Nephron progenitor cell (in vitro differentiated cells): ENCODE results near the gene ITGB2.
"Not testable (repeated sequence)": the region's sequence is repeated elsewhere in the genome, so short reads cannot be mapped to it uniquely, and the experiment has no call there.

Experiments used
- DNase-seq: peaks from one replicate; pipeline ENCODE4 v3.0.0; 2021
- H3K27ac Mint-ChIP-seq: 2 replicates; pipeline ENCODE4 v1.8.0; 2021; ENCODE audit warnings: mild to moderate bottlenecking, moderate library complexity, mixed read lengths
- H3K27me3 Mint-ChIP-seq: 2 replicates; pipeline ENCODE4 v1.8.0; 2021; ENCODE audit warnings: mild to moderate bottlenecking, low read depth, mixed read lengths; ENCODE audit not compliant: poor library complexity
- H3K36me3 Mint-ChIP-seq: 2 replicates; pipeline ENCODE4 v1.8.0; 2021; ENCODE audit warnings: low read depth, mixed read lengths
- H3K4me1 Mint-ChIP-seq: 2 replicates; pipeline ENCODE4 v1.8.0; 2021; ENCODE audit warnings: mixed read lengths
- H3K4me3 Mint-ChIP-seq: 2 replicates; pipeline ENCODE4 v1.8.0; 2021; ENCODE audit warnings: mild to moderate bottlenecking, moderate library complexity, mixed read lengths
- H3K9me3 Mint-ChIP-seq: 2 replicates; pipeline ENCODE4 v1.8.0; 2021; ENCODE audit warnings: mild to moderate bottlenecking, moderate library complexity, mixed read lengths
- TF ChIP-seq, protein P1 (sequence below): fragments of 200-600 bp; sonication (generic); IDR thresholded peaks from 2 replicates; pipeline ENCODE4 v1.5.0; 2021; ENCODE audit warnings: antibody characterized with exemption

Gene ITGB2

DNA sequence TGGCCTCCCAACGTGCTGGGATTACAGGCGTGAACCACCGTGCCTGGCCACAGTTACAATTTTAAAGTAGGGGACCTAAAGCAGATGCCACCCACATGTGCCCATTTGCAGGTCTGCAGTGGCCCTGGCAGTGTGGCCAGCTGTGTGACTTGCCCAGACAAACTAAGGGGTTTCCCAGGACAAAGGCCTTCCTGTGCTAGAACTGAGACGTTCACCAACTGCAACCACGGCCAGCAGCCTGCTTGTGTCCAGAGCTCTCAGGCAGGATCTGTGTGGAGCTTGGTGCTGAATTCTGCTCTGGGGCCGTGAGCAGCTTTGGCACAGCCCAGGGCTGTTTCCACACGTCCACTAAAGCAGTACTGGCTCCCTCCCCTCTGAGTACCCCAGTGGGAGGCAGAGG is 36.6 kb downstream of the ITGB2 start:
- H3K9me3 Mint-ChIP-seq = no peaks in the 10 kb centered on the region
- no peak overlapping the region for H3K27ac Mint-ChIP-seq
- no peaks in the 10 kb centered on the region for H3K36me3 Mint-ChIP-seq
- DNase-seq = no peak
- peaks cover 42% of the 10 kb centered on the region for H3K4me1 Mint-ChIP-seq
- peaks cover 36% of the 10 kb centered on the region for H3K27me3 Mint-ChIP-seq
- no peak overlapping the region for H3K4me3 Mint-ChIP-seq
- TF ChIP-seq, protein P1, sequence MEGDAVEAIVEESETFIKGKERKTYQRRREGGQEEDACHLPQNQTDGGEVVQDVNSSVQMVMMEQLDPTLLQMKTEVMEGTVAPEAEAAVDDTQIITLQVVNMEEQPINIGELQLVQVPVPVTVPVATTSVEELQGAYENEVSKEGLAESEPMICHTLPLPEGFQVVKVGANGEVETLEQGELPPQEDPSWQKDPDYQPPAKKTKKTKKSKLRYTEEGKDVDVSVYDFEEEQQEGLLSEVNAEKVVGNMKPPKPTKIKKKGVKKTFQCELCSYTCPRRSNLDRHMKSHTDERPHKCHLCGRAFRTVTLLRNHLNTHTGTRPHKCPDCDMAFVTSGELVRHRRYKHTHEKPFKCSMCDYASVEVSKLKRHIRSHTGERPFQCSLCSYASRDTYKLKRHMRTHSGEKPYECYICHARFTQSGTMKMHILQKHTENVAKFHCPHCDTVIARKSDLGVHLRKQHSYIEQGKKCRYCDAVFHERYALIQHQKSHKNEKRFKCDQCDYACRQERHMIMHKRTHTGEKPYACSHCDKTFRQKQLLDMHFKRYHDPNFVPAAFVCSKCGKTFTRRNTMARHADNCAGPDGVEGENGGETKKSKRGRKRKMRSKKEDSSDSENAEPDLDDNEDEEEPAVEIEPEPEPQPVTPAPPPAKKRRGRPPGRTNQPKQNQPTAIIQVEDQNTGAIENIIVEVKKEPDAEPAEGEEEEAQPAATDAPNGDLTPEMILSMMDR = no peak

DNA sequence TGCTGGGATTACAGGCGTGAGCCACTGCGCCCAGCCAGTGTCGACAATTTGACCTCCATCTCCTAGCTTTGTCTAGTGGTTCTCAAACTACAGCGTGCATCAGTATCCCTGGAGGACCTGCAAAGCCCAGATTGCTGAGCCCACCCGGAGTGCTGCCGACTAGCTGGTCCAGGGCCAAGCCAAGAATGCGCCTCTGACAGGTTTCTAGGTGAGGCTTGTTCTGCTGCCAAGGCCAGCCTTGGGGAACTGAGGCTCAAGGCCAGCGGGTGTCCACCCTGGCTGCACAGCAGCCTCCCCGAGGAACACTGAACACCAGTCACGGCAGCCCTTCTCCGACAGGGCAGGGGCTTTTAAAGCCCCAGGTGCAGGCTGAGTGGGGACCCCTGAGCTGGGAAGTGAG is 37.4 kb downstream of the ITGB2 start:
- H3K9me3 Mint-ChIP-seq = no peaks in the 10 kb centered on the region
- H3K4me3 Mint-ChIP-seq = no peak overlapping the region
- peaks cover 42% of the 10 kb centered on the region for H3K4me1 Mint-ChIP-seq
- DNase-seq = no peak
- H3K27ac Mint-ChIP-seq = no peak overlapping the region
- TF ChIP-seq, protein P1 = no peak
- peaks cover 43% of the 10 kb centered on the region for H3K27me3 Mint-ChIP-seq
- no peaks in the 10 kb centered on the region for H3K36me3 Mint-ChIP-seq

DNA sequence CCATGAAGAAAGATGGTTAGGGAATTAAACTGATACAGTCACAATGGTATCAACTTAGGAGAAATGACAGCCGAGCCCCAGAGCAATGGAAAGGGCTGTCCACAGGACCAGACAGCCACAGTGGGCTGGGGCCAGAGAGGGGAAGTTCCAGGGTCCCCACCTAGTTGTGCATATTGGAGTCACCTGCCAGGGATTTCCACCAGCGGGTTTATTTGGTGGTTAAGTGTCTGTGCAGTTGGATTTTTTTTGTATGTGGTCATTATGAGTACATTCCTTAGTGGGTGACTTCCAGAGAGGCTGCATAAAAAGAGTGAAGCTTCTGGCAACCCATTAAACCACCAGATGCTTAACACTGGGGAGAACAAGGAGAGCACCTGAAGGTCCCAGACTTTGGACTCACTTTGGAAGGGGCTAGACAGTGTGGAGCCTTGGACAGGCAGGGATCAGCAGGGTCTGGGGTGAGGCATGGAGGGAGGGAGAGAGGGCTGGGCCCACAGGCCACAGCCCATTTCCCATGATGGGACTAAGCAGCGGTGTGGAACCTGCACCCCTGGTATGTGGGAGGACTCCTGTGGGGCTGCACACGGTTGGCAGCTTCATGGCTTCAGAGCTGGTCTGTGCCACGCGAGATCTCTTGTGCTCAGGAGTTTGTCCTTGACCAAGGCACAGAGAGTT is 39.4 kb downstream of the ITGB2 start:
- peaks cover 24% of the 10 kb centered on the region for H3K4me1 Mint-ChIP-seq
- H3K9me3 Mint-ChIP-seq = peaks cover 3% of the 10 kb centered on the region
- no peak overlapping the region for H3K27ac Mint-ChIP-seq
- TF ChIP-seq, protein P1 = no peak
- no peak for DNase-seq
- H3K27me3 Mint-ChIP-seq = peaks cover 60% of the 10 kb centered on the region
- H3K36me3 Mint-ChIP-seq = no peaks in the 10 kb centered on the region
- peak overlapping the region; percentile 22 for H3K4me3 Mint-ChIP-seq

DNA sequence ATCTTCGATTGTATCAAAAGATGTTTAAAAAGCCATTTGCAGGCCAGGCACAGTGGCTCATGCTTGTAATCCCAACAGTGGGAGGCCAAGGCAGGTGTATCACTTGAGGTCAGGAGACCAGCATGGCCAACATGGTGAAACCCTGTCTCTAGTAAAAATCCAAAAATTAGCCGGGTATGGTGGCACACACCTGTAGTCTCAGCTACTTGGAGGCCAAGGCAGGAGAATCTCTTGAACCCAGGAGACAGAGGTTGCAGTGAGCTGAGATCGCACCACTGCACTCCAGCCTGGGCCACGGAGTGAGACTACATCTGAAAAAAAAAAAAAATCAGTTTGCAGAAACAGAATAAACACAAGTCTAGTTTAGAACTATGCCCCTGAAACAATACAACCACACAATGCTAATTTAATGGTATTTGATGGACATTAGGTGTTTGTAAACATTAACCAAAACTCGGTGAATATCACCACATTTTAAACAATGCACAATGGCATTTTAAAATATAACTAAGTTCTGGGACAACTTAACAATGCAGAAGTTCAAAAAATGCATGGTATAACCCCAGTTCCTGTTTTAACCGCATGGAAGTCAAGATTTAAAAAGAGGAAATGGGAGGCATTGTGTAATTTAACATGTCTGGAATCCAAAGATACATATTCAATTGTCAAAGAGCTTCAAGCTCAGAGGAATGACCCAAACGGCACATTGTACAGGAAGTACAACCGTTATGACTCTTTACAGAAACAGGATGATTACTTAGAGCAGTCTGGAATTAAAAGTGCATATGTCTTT is 40.1 kb downstream of the ITGB2 start:
- Mint-ChIP-seq H3K4me3 (no peak overlapping the region), H3K27me3 (peaks cover 64% of the 10 kb centered on the region), H3K36me3 (no peaks in the 10 kb centered on the region), H3K4me1 (peaks cover 24% of the 10 kb centered on the region), H3K9me3 (peaks cover 4% of the 10 kb centered on the region), H3K27ac (no peak overlapping the region)
- TF ChIP-seq, protein P1 = no peak
- no peak for DNase-seq

DNA sequence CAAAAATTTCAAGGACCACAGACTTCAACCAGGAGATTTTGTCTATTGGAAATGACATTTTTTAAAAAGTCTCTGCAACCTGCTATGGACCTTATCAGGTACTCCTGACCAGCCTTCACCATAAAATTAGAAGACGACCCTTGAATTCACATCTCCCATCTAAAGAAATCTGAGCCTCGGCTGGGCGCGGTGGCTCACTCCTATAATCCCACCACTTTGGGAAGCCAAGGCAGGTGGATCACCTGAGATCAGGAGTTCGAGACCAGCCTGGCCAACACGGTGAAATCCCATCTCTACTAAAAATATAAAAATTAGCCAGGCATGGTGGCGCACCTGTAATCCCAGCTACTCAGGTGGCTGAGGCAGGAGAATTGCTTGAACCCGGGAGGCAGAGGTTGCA is 41.5 kb downstream of the ITGB2 start:
- not testable (repeated sequence) for H3K4me3 Mint-ChIP-seq, DNase-seq, H3K27ac Mint-ChIP-seq, H3K36me3 Mint-ChIP-seq, H3K9me3 Mint-ChIP-seq
- peaks cover 74% of the 10 kb centered on the region for H3K27me3 Mint-ChIP-seq
- peaks cover 38% of the 10 kb centered on the region for H3K4me1 Mint-ChIP-seq

DNA sequence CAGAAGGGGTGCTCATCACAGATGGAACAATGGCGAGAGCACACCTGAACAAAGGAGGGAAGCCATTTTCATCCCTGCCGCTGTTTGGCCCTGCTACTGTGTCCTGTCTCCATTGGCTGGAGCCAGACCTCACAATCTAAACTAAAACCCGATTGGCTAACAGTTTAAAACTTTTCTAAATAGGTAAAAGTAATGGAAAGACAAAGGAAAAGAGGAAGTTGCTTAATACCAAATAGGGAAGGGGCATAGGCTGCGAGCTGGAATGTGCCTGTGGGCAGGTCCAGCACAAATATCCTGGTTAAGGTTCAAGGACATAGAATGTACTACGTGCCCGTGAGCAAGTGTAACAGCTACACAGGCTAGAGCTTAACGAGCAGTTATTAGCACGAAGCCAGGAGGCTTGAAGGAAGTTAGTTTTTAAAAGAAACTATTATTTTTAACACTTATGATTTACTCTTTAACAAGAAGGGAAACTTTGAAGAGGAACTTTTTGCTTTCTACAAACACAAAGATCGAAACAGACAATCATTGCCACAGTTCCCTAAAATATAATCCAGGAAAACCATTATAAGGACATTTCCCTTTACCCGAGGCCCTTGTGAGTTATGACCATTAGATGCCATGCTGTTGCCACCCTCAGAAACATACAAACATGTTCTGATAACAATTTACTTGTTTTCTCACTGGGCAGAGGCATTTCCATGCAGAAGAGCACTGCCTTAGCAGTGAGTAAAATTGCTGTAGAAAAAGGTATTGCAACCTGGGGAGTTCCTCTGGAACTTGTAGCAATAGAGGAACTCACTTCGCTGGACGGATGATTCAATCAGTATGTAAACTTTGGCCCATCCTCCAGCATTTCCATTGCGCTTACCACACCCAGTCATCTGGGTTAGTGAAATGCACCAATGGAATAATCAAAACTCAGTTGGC is 42.4 kb downstream of the ITGB2 start:
- peaks cover 4% of the 10 kb centered on the region for H3K9me3 Mint-ChIP-seq
- peaks cover 38% of the 10 kb centered on the region for H3K4me1 Mint-ChIP-seq
- no peak overlapping the region for H3K4me3 Mint-ChIP-seq
- H3K27ac Mint-ChIP-seq = no peak overlapping the region
- H3K27me3 Mint-ChIP-seq = peaks cover 80% of the 10 kb centered on the region
- DNase-seq = no peak
- no peaks in the 10 kb centered on the region for H3K36me3 Mint-ChIP-seq
- TF ChIP-seq, protein P1 = no peak
